Keratinocyte (primary cell): ENCODE results near the gene APBB2. TPM values are rescaled to one million over a fixed set of nuclear protein-coding genes. Genes with fewer than 3 reads are reported as not detected.

Experiments
- DNase-seq: peaks from one replicate; pipeline ENCODE4 v3.0.0-alpha.2; 2011; ENCODE audit warnings: low read depth, missing footprints, low spot score
- FAIRE-seq: peaks from 2 replicates; lab custom pipeline; 2011; peaks lifted over from hg19 to GRCh38; lab: Jason Lieb, UNC
- H2AFZ ChIP-seq: 2 replicates; pipeline ENCODE4 v1.6.0; 2012; ENCODE audit warnings: low read length, control low read depth, inconsistent platforms; ENCODE audit not compliant: control insufficient read depth
- H3K27ac ChIP-seq: 2 replicates; pipeline ENCODE4 v1.5.1; 2011; ENCODE audit warnings: low read length; ENCODE audit not compliant: control insufficient read depth, insufficient read depth
- H3K27me3 ChIP-seq: 3 replicates; pipeline ENCODE4 v1.6.0; 2011; ENCODE audit warnings: low read length; ENCODE audit not compliant: control insufficient read depth, insufficient read depth; ENCODE audit errors: extremely low read depth
- H3K36me3 ChIP-seq, 2 experiments: 2 replicates in 1 of 2; 3 replicates in 1 of 2; pipeline ENCODE4 v1.5.1; 2011; ENCODE audit warnings: low read length in 2 of 2, mild to moderate bottlenecking in 1 of 2; ENCODE audit not compliant: control insufficient read depth in 2 of 2, insufficient read depth in 2 of 2; ENCODE audit errors: extremely low read depth in 1 of 2
- H3K4me1 ChIP-seq: 3 replicates; pipeline ENCODE4 v1.5.1; 2011; ENCODE audit warnings: low read length; ENCODE audit not compliant: control insufficient read depth, insufficient read depth; ENCODE audit errors: extremely low read depth
- H3K4me2 ChIP-seq: 3 replicates; pipeline ENCODE4 v1.6.0; 2011; ENCODE audit warnings: low read depth, low read length; ENCODE audit not compliant: control insufficient read depth, insufficient read depth; ENCODE audit errors: extremely low read depth
- H3K4me3 ChIP-seq, 3 experiments: fragments of 200-600 bp in 1 of 3; sonication (generic) in 1 of 3; 2 replicates in 2 of 3; 3 replicates in 1 of 3; pipeline ENCODE4 v1.5.1; 2011 to 2016; ENCODE audit warnings: low read length in 3 of 3, mild to moderate bottlenecking in 3 of 3, control low read depth in 2 of 3, inconsistent platforms in 1 of 3, low read depth in 1 of 3, mixed read lengths in 1 of 3, mixed run types in 1 of 3, moderate library complexity in 1 of 3; ENCODE audit not compliant: control insufficient read depth in 2 of 3, insufficient read depth in 2 of 3; ENCODE audit errors: extremely low read depth in 1 of 3
- H3K79me2 ChIP-seq: 2 replicates; pipeline ENCODE4 v1.6.0; 2012; ENCODE audit warnings: low read length; ENCODE audit not compliant: control insufficient read depth, insufficient read depth
- H3K9ac ChIP-seq: 3 replicates; pipeline ENCODE4 v1.6.0; 2011; ENCODE audit warnings: low read length; ENCODE audit not compliant: control insufficient read depth, insufficient read depth; ENCODE audit errors: extremely low read depth
- H3K9me1 ChIP-seq: 3 replicates; pipeline ENCODE4 v1.6.0; 2011; ENCODE audit warnings: low read length; ENCODE audit not compliant: control insufficient read depth, insufficient read depth; ENCODE audit errors: extremely low read depth
- H3K9me3 ChIP-seq: 2 replicates; pipeline ENCODE4 v1.5.1; 2012; ENCODE audit warnings: low read depth, low read length; ENCODE audit not compliant: control insufficient read depth
- H4K20me1 ChIP-seq: 3 replicates; pipeline ENCODE4 v1.6.0; 2011; ENCODE audit warnings: low read length; ENCODE audit not compliant: control insufficient read depth, insufficient read depth; ENCODE audit errors: extremely low read depth
- EZH2 ChIP-seq: IDR thresholded peaks from one replicate; pipeline ENCODE4 v1.6.1; 2012; ENCODE audit warnings: inconsistent platforms, mild to moderate bottlenecking, low read length, moderate library complexity
- dilution Hi-C: fragments of 300-500 bp; cut with MboI; formaldehyde crosslinking; loops from one replicate; pipeline ENCODE4 v1.7.0; 2020; ENCODE audit warnings: low sequenced_read_pairs; ENCODE audit not compliant: extremely low pct_ligation_motif_present
- polyA plus RNA-seq, 5 experiments: library from polyadenylated mRNA; depleted of rRNA in 3 of 5; stranded (reverse) in 3 of 5; stranded (forward) in 1 of 5; unstranded in 1 of 5; fragments of >200 nt; gene quantifications; 1 replicate in 1 of 5; 2 replicates in 3 of 5; 3 replicates in 1 of 5; pipeline versions ENCODE4 v1.2.1 to v1.2.3, GENCODE V29; 2011 to 2012; ENCODE audit warnings: missing spikeins in 2 of 5, low read depth in 1 of 5, low replicate concordance in 1 of 5
- TF ChIP-seq, protein P1 (sequence below), 3 experiments: IDR thresholded peaks in 1 of 3; conservative IDR thresholded peaks in 1 of 3; optimal IDR thresholded peaks in 1 of 3; 2 replicates in 2 of 3; 3 replicates in 1 of 3; pipeline versions ENCODE3 to v1.5.1; 2011; ENCODE audit warnings: low read length in 3 of 3, mild to moderate bottlenecking in 3 of 3, moderate library complexity in 2 of 3, control low read depth in 1 of 3, inconsistent platforms in 1 of 3; ENCODE audit not compliant: insufficient read depth in 2 of 3; ENCODE audit errors: extremely low read depth in 1 of 3

Gene APBB2
- polyA plus RNA-seq, 1 donor (not counting 4 experiments of a cell fraction or from before 2014, with no cell fraction given) = 57.3 TPM

DNA sequence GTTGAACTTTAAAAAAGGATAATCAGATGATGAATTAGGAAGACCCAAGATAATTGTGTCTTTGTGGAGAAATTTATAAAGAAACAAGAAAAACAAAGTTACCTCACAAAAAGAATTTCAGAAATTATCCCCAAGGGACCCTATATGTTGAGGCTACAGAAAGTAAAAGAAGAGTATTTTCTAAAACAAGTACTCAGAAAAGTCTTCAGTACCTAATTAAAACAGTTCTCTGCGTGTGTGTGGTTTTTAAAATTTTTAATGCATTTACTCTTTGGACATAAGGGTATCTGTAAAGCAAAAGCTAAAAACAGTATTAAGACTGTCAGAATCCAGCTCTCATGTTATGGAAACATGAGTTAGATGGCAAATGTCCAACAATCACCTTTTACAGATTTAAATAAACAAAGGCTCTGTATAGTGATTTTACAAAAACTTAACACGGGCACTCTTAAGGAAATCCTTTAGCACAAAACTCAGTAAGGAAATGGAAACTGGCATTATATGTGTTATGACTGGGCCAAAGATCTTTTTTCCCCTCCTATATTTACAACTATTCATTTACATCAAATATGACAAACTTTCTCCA is 277.1 kb downstream of the APBB2 start:
- Histone ChIP-seq H3K9me3 (no peaks in the 10 kb centered on the region), H3K4me3 (no peak overlapping the region), H3K4me2 (no peak overlapping the region), H3K9me1 (no peaks in the 10 kb centered on the region), H3K27me3 (no peaks in the 10 kb centered on the region), H3K9ac (no peak overlapping the region), H3K4me1 (peaks cover 9% of the 10 kb centered on the region), H3K36me3 (peaks cover 11 to 12% of the 10 kb centered on the region in 2 experiments), H3K27ac (no peak overlapping the region), H2AFZ (no peak overlapping the region), H3K79me2 (no peaks in the 10 kb centered on the region), H4K20me1 (peaks cover 2% of the 10 kb centered on the region)
- no peak for TF ChIP-seq EZH2
- TF ChIP-seq, protein P1, sequence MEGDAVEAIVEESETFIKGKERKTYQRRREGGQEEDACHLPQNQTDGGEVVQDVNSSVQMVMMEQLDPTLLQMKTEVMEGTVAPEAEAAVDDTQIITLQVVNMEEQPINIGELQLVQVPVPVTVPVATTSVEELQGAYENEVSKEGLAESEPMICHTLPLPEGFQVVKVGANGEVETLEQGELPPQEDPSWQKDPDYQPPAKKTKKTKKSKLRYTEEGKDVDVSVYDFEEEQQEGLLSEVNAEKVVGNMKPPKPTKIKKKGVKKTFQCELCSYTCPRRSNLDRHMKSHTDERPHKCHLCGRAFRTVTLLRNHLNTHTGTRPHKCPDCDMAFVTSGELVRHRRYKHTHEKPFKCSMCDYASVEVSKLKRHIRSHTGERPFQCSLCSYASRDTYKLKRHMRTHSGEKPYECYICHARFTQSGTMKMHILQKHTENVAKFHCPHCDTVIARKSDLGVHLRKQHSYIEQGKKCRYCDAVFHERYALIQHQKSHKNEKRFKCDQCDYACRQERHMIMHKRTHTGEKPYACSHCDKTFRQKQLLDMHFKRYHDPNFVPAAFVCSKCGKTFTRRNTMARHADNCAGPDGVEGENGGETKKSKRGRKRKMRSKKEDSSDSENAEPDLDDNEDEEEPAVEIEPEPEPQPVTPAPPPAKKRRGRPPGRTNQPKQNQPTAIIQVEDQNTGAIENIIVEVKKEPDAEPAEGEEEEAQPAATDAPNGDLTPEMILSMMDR (optimal IDR thresholded peaks at IDR 0.05 in 1 of 3, IDR thresholded peaks at IDR 0.05 in 1 of 3, conservative IDR thresholded peaks at IDR 0.05 in 1 of 3; ENCODE audit: extremely low read depth in 1 of 3, insufficient read depth in 2 of 3, low read length in 3 of 3) = no peak
- dilution Hi-C loops = no loop called here
- FAIRE-seq (no peak), DNase-seq (no peak)

DNA sequence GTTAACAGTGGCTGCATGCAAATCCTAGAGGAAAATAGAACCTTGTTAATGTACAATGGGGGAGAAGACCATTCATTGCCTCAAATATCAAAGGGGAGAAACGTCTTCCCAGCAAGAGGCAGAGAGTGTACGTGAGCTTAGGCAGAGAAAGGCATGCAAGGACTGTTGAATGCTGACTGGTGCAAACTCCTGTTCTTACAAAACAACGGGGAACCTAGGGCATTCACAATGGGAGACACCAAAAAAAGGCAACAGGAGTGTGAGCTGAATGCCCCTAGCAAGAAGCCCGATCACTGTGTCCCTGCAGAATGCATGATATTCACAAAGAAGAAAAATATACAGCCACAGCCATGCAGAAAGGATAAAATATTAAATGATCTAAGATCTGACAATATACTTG is 279.7 kb downstream of the APBB2 start:
- Histone ChIP-seq H4K20me1 (no peaks in the 10 kb centered on the region), H3K9ac (no peak overlapping the region), H3K36me3 (peaks cover 9 to 11% of the 10 kb centered on the region in 2 experiments), H3K9me1 (no peaks in the 10 kb centered on the region), H3K4me3 (no peak overlapping the region), H3K4me1 (peaks cover 10% of the 10 kb centered on the region), H3K4me2 (no peak overlapping the region), H3K27ac (no peak overlapping the region), H3K27me3 (no peaks in the 10 kb centered on the region), H3K9me3 (no peaks in the 10 kb centered on the region), H3K79me2 (no peaks in the 10 kb centered on the region), H2AFZ (no peak overlapping the region)
- DNase-seq (no peak), FAIRE-seq (no peak)
- TF ChIP-seq, protein P1 (optimal IDR thresholded peaks at IDR 0.05 in 1 of 3, IDR thresholded peaks at IDR 0.05 in 1 of 3, conservative IDR thresholded peaks at IDR 0.05 in 1 of 3; ENCODE audit: extremely low read depth in 1 of 3, insufficient read depth in 2 of 3, low read length in 3 of 3) = no peak
- no peak for TF ChIP-seq EZH2
- dilution Hi-C loops = no loop called here
